ENCODE results near the gene HDDC2. TPM values are rescaled to one million over a fixed set of nuclear protein-coding genes. Genes with fewer than 3 reads are reported as not detected.

HDDC2 gene
- total RNA-seq, 1 donor from 2014 or later, result 102 TPM

GRCh38 chr6:125274935-125275334 lies 26.8 kb downstream of the HDDC2 start:
- Mint-ChIP-seq H3K4me1 (peaks cover 17% of the 10 kb centered on the region), H3K27ac (no peak overlapping the region), H3K36me3 (peaks cover 64% of the 10 kb centered on the region), H3K4me3 (no peak overlapping the region), H3K27me3 (ENCODE audit: low read depth) (no peaks in the 10 kb centered on the region), H3K9me3 (no peaks in the 10 kb centered on the region)
- no peak for TF ChIP-seq CTCF (IDR thresholded peaks at IDR 0.05; ENCODE audit: unreplicated experiment)
- DNase-seq (ENCODE audit: low spot score in 2 of 2, unreplicated experiment in 2 of 2), result no peak

GRCh38 chr6:125273965-125274364 lies 27.8 kb downstream of the HDDC2 start:
- H3K27ac Mint-ChIP-seq, result no peak overlapping the region
- H3K4me1 Mint-ChIP-seq, result peaks cover 14% of the 10 kb centered on the region
- no peak overlapping the region for H3K4me3 Mint-ChIP-seq
- TF ChIP-seq CTCF (IDR thresholded peaks at IDR 0.05; ENCODE audit: unreplicated experiment), result no peak
- H3K9me3 Mint-ChIP-seq, result no peaks in the 10 kb centered on the region
- H3K27me3 Mint-ChIP-seq (ENCODE audit: low read depth), result no peaks in the 10 kb centered on the region
- H3K36me3 Mint-ChIP-seq, result peaks cover 60% of the 10 kb centered on the region
- DNase-seq (ENCODE audit: low spot score in 2 of 2, unreplicated experiment in 2 of 2), result no peak

- no peak for TF ChIP-seq CTCF (IDR thresholded peaks at IDR 0.05; ENCODE audit: unreplicated experiment)
- peaks cover 55% of the 10 kb centered on the region for H3K36me3 Mint-ChIP-seq
Measured at GRCh38 chr6:125273251-125273650, 28.5 kb downstream of the HDDC2 start.

GRCh38 chr6:125271486-125272159 lies 30.1 kb downstream of the HDDC2 start:
- peaks cover 54% of the 10 kb centered on the region for H3K36me3 Mint-ChIP-seq
- no peaks in the 10 kb centered on the region for H3K4me1 Mint-ChIP-seq
- no peak overlapping the region for H3K27ac Mint-ChIP-seq
- H3K4me3 Mint-ChIP-seq, result no peak overlapping the region
- TF ChIP-seq CTCF (IDR thresholded peaks at IDR 0.05; ENCODE audit: unreplicated experiment), result no peak
- no peaks in the 10 kb centered on the region for H3K9me3 Mint-ChIP-seq
- no peaks in the 10 kb centered on the region for H3K27me3 Mint-ChIP-seq (ENCODE audit: low read depth)
- no peak for DNase-seq (ENCODE audit: low spot score in 2 of 2, unreplicated experiment in 2 of 2)

More at GRCh38 chr6:125273251-125273650, 28.5 kb downstream of the HDDC2 start:
- Mint-ChIP-seq H3K27ac (no peak overlapping the region), H3K4me1 (peaks cover 8% of the 10 kb centered on the region), H3K4me3 (no peak overlapping the region), H3K9me3 (no peaks in the 10 kb centered on the region), H3K27me3 (ENCODE audit: low read depth) (no peaks in the 10 kb centered on the region)
- no peak for DNase-seq (ENCODE audit: low spot score in 2 of 2, unreplicated experiment in 2 of 2)

GRCh38 chr6:125270380-125270779 lies 31.4 kb downstream of the HDDC2 start:
- no peaks in the 10 kb centered on the region for H3K27me3 Mint-ChIP-seq (ENCODE audit: low read depth)
- no peaks in the 10 kb centered on the region for H3K9me3 Mint-ChIP-seq
- no peak overlapping the region for H3K4me3 Mint-ChIP-seq
- H3K36me3 Mint-ChIP-seq, result peaks cover 48% of the 10 kb centered on the region
- no peak for DNase-seq (ENCODE audit: low spot score in 2 of 2, unreplicated experiment in 2 of 2)
- no peak overlapping the region for H3K27ac Mint-ChIP-seq
- H3K4me1 Mint-ChIP-seq, result no peaks in the 10 kb centered on the region
- no peak for TF ChIP-seq CTCF (IDR thresholded peaks at IDR 0.05; ENCODE audit: unreplicated experiment)
